COLO829 (cell line): ENCODE data around the gene RASSF4.

Experiments used
- DNase-seq: peaks from one replicate; pipeline ENCODE4 v3.0.0; 2012; ENCODE audit warnings: low spot score

RASSF4 gene

GRCh38 chr10:44990302-44990655, 30.7 kb downstream of the RASSF4 start:
- no peak for DNase-seq

DNA sequence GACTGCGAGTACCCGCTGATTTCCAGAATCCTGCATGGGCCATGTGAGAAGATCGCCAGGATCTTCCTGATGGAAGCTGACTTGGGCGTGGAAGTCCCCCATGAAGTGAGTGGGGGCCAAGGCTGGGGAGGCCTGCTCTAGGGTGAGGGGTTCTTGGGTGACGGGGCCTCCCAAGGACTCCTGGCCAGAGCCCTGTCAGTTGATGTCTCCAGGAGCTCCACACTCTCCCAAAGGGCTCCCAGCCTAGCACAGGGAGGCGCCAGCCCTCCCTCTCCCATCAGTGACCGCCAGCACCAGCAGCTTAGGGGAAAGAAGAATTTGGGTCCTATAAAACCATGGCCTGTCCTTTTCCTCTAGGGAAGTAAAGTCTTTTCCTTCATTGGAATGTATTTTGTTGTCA, 31.4 kb downstream of the RASSF4 start:
- DNase-seq, result no peak

- no peak for DNase-seq
Measured at GRCh38 chr10:44991571-44991970, 32.0 kb downstream of the RASSF4 start.

DNA sequence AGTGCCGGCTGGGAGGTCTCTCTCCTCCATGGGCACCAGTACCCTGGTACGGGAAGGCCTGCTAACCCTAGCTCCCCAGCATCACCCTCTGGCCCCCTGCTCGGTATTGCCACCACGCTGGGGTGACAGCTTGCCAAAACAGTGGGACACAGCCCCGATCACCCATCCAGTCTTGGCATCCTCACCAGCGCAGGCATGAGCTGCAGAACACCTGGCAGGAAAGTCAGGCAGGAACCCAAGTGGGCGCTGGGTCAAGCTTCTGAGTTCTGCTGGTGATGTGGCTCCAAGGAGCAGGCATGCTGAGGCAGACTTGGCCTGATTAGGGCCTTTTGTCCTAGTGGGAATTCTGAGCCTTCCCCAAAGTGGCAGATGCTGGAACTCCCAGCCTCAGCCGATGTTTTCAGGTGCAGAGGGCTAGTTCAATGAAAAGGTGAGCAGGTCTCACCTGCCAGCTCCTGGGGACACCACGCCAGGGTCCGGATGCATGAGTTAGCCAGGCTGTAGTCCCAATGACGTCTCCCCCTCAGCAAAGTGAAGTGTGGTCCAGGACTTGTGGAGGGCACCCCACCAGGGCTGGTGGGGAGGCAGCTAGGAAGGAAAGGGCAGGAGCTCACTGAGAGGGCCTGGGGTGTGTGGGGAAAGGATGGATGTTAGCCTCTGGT, 32.6 kb downstream of the RASSF4 start:
- no peak for DNase-seq

DNA sequence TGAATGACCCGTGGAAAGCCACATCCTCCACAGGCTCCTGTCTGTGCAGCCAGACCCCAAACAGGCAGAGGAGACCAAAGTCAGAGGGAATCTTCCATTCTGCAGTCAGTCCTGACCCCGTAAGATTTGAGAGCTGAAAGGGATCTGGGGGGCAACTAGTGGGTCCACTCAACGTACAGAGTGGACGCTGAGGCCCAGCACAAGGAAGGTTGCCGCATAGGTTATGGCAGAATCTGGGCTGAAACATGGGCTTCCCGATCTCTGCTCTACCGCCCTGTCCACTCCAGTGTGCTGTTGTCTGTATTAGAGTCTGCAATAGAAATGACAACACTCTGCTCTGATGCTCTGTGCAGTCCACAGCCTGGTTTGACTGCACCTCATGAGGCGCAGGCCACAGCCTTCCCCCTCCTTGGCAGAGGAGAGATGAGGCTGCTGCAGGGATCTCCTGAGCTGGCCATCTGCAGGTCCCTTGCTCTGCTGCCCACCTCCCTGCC, 33.2 kb downstream of the RASSF4 start:
- DNase-seq, result no peak

DNA sequence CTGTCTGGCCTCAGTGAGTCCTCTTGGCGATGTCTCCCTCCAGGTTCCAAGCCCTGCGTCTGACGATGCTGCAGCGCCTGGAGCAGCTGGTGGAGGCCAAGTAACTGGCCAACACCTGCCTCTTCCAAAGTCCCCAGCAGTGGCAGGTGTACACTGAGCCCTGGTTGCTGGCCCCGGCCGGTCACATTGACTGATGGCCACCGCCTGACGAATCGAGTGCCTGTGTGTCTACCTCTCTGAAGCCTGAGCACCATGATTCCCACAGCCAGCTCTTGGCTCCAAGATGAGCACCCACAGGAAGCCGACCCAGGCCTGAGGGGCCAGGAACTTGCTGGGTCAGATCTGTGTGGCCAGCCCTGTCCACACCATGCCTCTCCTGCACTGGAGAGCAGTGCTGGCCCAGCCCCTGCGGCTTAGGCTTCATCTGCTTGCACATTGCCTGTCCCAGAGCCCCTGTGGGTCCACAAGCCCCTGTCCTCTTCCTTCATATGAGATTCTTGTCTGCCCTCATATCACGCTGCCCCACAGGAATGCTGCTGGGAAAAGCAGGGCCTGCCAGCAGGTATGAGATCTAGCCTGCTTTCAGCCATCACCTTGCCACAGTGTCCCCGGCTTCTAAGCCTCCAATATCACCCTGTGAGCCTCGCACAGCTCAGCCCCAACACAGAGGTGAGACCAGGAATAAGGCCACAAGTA, 33.8 kb downstream of the RASSF4 start:
- no peak for DNase-seq

DNA sequence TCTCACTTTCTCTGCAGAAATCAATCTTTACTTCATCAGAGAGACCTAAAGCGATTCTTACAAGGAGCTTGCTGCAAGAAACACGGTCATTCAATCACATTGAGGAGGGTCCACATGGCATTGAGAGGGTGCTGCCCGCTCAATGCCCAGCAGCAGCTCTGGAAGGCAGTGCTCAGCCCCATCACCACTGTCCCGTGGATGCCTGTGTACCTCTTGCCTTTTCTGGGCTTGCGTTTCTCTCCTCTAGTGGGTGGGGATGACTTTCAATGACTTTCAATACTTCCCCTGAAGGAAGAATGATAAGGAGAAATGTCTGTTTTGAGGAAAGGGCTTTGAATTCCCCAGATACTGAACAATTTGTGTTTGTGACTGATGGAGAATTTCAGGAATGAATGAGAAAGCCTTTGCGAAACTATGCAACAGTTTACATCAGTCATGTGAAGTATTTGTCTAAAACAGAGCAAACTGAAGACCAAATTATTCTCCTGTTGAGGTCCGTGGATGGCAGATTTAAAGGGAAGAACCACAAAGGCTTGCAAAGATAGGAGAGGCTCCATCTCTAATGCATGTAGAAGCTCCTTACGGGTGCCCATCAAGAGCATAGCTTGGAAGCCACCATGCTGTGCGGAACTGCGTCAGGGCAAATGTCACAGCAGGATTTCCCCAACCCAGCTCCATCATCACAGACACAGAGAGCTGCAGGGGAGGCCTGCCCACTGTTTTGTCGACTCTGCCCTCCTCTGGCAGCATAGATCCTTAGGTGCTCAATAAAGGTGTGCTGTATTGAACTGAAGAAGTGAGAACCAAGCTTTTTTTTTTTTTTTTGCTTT, 34.5 kb downstream of the RASSF4 start:
- DNase-seq, result no peak

DNA sequence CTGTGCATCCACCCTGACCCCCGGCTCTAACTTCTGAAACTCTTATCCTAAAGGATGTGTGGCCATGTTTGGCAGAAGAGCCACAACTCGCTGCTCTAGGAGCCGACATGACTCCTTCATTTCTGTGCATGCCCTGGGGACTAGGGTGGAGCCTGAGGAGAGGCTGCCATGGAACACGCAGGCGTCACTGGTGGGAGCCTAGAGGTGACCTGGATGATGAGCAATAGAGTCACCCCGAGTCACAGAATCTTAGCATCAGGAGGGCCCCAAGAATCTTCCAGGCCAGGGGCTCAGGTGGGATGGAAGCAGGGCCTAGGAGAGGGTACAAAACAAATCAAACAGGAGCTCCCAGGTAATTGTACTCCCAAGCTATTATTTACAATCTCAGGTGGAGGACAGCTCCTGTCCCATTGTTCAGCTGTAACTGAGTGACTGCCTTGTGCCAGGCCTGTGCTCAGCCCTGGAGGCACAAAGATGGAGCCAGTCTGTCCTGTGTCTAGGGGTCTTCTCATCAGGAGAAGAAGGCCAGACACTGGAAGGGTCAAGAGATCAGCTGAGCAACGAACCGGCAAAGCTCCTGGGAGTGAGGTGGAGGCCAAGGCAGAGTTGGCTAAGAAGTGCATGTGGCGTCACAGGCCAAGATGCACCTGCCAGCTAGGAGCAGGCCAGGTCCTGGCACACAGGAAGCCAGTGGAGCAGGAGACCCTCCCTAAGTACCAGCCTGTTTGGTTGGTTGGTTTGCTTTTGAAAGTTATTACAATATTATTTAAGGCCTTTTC, 35.3 kb downstream of the RASSF4 start:
- DNase-seq, result no peak

DNA sequence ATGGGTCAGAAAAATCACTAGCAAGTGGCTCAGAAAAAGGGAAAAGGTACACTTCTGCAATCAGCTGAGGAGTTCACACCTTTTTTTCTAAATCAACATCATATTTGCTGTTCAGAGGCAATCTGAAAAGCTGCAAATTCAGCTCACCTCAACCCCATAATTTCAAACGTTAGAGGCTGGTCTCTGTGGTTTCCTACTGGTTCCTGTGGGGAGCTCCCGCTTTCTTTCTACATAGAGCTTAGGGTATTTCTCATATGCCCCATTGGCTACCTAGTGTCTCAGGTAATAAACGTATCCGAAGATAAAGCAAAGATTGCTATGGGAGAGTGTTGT, 35.9 kb downstream of the RASSF4 start:
- DNase-seq, result no peak

DNA sequence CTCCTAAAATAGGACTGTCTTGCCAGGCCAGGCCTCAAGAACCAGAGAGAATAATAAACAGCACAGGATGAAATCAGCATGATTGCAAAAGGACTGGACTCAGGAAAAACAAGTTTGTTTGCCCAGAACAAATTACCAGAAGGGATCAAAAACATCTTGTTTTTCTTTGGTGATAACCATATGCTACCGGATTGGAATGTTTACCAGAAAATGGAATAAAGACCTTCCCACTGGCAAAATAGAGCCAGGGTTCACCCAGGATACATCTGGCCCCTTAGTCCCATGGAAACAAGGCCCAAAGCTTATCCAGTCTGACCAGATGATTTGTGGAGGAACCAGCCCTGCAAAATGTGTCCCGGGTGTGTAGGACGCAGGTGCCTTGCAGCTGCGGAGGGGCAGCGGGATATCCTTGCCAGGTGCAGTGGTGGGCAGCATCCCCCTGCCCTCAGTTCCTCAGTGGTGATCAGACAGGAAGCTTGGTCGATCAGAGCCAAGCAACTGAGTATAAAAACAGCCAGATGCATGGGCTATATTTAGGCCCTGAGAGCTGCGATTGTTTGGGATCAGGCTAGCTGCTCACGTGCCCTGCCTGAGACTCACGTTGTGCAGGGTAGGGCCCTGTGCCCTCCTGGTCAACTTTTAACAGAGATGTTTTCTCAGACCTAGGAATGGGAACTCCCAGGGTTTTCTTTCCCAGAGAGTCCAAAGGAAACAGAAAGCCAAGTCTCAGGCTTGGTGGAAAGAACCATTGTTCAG, 36.5 kb downstream of the RASSF4 start:
- DNase-seq, result peak; percentile 7

- no peak for DNase-seq
Measured at GRCh38 chr10:44997105-44997748, 37.6 kb downstream of the RASSF4 start.

DNA sequence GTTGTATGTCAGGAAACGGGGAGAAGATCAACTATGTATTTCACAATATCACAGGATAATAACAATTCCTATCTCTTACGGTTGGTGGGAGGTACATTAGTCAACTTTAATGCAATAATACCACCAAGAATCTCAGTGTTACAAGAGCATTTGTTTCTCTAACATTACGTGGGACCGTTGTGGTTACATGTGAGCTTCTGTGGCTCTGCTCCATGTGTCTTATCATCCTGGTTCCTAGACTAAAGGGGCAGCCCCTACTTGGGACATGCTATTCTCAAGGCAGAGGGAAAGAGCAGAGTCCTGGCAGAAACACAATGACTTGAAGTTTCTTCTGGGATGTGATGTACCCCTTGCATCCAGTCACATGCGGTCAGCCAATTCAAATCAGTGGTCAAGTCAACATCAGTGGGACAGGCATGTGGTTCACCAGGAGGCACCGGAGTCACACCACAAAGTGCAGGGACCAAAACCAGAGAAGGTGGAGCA, 38.6 kb downstream of the RASSF4 start:
- DNase-seq, result no peak

GRCh38 chr10:45000138-45000751, 40.6 kb downstream of the RASSF4 start:
- peak; percentile 11 for DNase-seq

GRCh38 chr10:45000752-45001380, 41.3 kb downstream of the RASSF4 start, which contains the start of gene ZNF22:
TSS of gene ZNF22 (plus strand) at chr10:45000923. CDS start at chr10:45003369, 2,446 bp downstream.
- DNase-seq, result peak; percentile 6

GRCh38 chr10:45001381-45002148, 42.0 kb downstream of the RASSF4 start:
- peak; percentile 12 for DNase-seq

GRCh38 chr10:45003432-45004000, 43.9 kb downstream of the RASSF4 start:
- no peak for DNase-seq

GRCh38 chr10:45004661-45005060, 45.1 kb downstream of the RASSF4 start:
- no peak for DNase-seq

GRCh38 chr10:45005284-45005683, 45.7 kb downstream of the RASSF4 start:
- no peak for DNase-seq
